Measurements from ENCODE around the gene RASGRP3. TPM values are rescaled to one million over a fixed set of nuclear protein-coding genes. Genes with fewer than 3 reads are reported as not detected.

RASGRP3 gene
- total RNA-seq, 1 donor = 0.72 TPM

DNA sequence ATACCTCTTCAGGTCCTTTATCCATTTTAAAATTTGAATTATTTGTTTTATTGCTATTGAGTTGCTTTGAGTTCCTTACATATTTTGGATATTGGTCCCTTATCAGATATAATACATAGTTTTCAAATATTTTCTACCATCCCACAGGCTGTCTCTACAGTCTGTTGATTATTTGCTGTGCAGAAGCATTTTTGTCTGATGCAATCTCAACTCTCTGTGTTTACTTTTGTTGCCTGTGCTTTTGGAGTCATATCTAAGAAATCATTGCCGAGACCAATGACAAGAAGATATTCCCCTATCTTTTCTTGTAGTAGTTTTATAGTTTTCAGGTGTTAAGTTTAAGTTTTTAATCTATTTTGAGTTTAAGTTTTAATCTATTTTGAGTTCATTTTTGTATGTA lies 25.2 kb upstream of the RASGRP3 start:
- H3K4me3 ChIP-seq (ENCODE audit: insufficient read depth, low read length) = no peak overlapping the region
- H3K27me3 ChIP-seq (ENCODE audit: insufficient read depth, low read length) = no peaks in the 10 kb centered on the region
- no peak for TF ChIP-seq CTCF (IDR thresholded peaks at IDR 0.05; ENCODE audit: extremely low read depth, low read depth, low read length)
- no peaks in the 10 kb centered on the region for H4K20me1 ChIP-seq (ENCODE audit: insufficient read depth, low read length)
- H3K79me2 ChIP-seq (ENCODE audit: insufficient read depth, low read length) = no peaks in the 10 kb centered on the region
- H2AFZ ChIP-seq (ENCODE audit: low read length) = no peak overlapping the region
- H3K9me3 ChIP-seq (ENCODE audit: low read depth, low read length) = no peaks in the 10 kb centered on the region
- no peaks in the 10 kb centered on the region for H3K4me1 ChIP-seq (ENCODE audit: insufficient read depth, low read length)
- H3K4me2 ChIP-seq (ENCODE audit: insufficient read depth, low read length) = no peak overlapping the region
- no peak overlapping the region for H3K27ac ChIP-seq (ENCODE audit: low read depth, low read length)
- H3K36me3 ChIP-seq (ENCODE audit: insufficient read depth, low read length) = no peaks in the 10 kb centered on the region
- DNase-seq (ENCODE audit: insufficient read length, low spot score, missing footprints) = no peak

GRCh38 chr2:33451825-33452224 lies 24.6 kb upstream of the RASGRP3 start:
- DNase-seq (ENCODE audit: insufficient read length, low spot score, missing footprints) = no peak
- no peak overlapping the region for H3K27ac ChIP-seq (ENCODE audit: low read depth, low read length)
- H4K20me1 ChIP-seq (ENCODE audit: insufficient read depth, low read length) = no peaks in the 10 kb centered on the region
- H3K79me2 ChIP-seq (ENCODE audit: insufficient read depth, low read length) = no peaks in the 10 kb centered on the region
- no peaks in the 10 kb centered on the region for H3K27me3 ChIP-seq (ENCODE audit: insufficient read depth, low read length)
- H2AFZ ChIP-seq (ENCODE audit: low read length) = no peak overlapping the region
- no peaks in the 10 kb centered on the region for H3K9me3 ChIP-seq (ENCODE audit: low read depth, low read length)
- TF ChIP-seq CTCF (IDR thresholded peaks at IDR 0.05; ENCODE audit: extremely low read depth, low read depth, low read length) = no peak
- no peaks in the 10 kb centered on the region for H3K4me1 ChIP-seq (ENCODE audit: insufficient read depth, low read length)
- H3K36me3 ChIP-seq (ENCODE audit: insufficient read depth, low read length) = no peaks in the 10 kb centered on the region
- H3K4me2 ChIP-seq (ENCODE audit: insufficient read depth, low read length) = no peak overlapping the region
- H3K4me3 ChIP-seq (ENCODE audit: insufficient read depth, low read length) = no peak overlapping the region

GRCh38 chr2:33452545-33452944 lies 23.9 kb upstream of the RASGRP3 start:
- Histone ChIP-seq H3K4me1 (ENCODE audit: insufficient read depth, low read length) (no peaks in the 10 kb centered on the region), H3K9me3 (ENCODE audit: low read depth, low read length) (no peaks in the 10 kb centered on the region), H2AFZ (ENCODE audit: low read length) (no peak overlapping the region), H3K27me3 (ENCODE audit: insufficient read depth, low read length) (no peaks in the 10 kb centered on the region), H3K27ac (ENCODE audit: low read depth, low read length) (no peak overlapping the region), H3K4me2 (ENCODE audit: insufficient read depth, low read length) (no peak overlapping the region), H4K20me1 (ENCODE audit: insufficient read depth, low read length) (no peaks in the 10 kb centered on the region), H3K4me3 (ENCODE audit: insufficient read depth, low read length) (no peak overlapping the region), H3K36me3 (ENCODE audit: insufficient read depth, low read length) (no peaks in the 10 kb centered on the region), H3K79me2 (ENCODE audit: insufficient read depth, low read length) (no peaks in the 10 kb centered on the region)
- no peak for TF ChIP-seq CTCF (IDR thresholded peaks at IDR 0.05; ENCODE audit: extremely low read depth, low read depth, low read length)
- no peak for DNase-seq (ENCODE audit: insufficient read length, low spot score, missing footprints)

DNA sequence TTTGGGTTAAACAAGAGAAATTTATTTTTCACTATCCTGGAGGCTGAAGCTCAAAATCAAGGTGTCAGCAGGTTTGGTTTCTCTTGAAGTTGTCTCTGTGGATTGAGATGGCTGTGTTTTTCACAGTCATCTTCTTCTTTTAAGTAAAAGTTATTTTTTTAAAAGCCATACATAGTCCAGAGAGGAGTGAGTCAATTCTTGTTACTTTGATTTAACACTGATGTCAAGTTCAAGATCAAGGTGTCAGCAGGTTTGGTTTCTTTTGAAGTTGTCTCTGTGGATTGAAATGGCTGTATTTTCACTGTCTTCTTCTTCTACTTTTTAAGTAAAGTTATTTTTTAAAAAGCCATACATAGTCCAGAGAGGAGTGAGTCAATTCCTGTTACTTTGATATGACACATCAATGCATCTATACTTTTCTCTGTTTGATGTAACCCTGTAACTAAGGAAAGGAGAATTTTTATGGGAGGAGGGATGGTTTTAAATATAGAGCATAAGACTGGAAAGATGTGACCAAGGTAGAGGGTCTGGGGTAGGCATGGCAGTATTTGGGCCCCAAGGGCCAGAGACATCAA lies 22.5 kb upstream of the RASGRP3 start:
- DNase-seq (ENCODE audit: insufficient read length, low spot score, missing footprints) = no peak
- Histone ChIP-seq H3K4me1 (ENCODE audit: insufficient read depth, low read length) (no peaks in the 10 kb centered on the region), H3K79me2 (ENCODE audit: insufficient read depth, low read length) (no peaks in the 10 kb centered on the region), H3K27me3 (ENCODE audit: insufficient read depth, low read length) (no peaks in the 10 kb centered on the region), H3K4me3 (ENCODE audit: insufficient read depth, low read length) (no peak overlapping the region), H4K20me1 (ENCODE audit: insufficient read depth, low read length) (no peaks in the 10 kb centered on the region), H3K27ac (ENCODE audit: low read depth, low read length) (no peak overlapping the region), H3K9me3 (ENCODE audit: low read depth, low read length) (no peaks in the 10 kb centered on the region), H3K36me3 (ENCODE audit: insufficient read depth, low read length) (no peaks in the 10 kb centered on the region), H2AFZ (ENCODE audit: low read length) (no peak overlapping the region), H3K4me2 (ENCODE audit: insufficient read depth, low read length) (no peak overlapping the region)
- no peak for TF ChIP-seq CTCF (IDR thresholded peaks at IDR 0.05; ENCODE audit: extremely low read depth, low read depth, low read length)
